ENCODE measurements around the gene CRK.

DNA sequence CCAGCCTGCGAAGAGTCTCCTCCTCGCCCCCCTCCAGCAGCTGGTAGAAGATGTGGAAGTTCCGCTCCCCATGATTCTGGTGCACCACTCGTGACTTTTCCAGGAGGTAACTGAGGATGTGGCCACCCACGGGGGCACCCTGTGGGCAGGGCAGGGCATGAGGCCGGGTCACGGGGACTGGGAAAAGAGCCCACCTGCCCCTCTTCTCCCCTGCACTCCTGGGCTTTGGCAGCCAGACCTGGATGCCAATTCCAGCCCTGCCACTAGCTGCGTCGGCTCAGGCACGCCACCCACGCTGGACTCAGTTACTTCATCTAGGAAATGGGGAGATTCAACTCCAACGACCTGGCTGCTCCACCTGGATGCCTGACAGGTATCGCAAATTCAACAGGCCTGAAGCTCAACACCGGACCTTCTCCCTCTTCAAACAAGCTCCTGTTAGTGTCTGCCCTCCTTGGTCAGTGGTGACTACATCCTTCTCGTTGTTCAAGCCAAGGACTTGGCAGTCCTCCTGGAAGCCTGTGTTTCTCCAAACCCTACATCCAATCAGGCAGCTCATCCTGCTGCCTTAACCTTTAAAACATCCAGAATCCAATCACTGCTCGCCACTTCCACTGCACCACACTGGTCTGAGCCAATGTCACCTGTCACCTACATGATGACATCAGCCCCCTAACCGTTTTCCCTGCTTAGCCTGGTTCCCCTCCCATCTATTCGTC lies 24.9 kb upstream of the CRK start:
- TF ChIP-seq, protein P1, sequence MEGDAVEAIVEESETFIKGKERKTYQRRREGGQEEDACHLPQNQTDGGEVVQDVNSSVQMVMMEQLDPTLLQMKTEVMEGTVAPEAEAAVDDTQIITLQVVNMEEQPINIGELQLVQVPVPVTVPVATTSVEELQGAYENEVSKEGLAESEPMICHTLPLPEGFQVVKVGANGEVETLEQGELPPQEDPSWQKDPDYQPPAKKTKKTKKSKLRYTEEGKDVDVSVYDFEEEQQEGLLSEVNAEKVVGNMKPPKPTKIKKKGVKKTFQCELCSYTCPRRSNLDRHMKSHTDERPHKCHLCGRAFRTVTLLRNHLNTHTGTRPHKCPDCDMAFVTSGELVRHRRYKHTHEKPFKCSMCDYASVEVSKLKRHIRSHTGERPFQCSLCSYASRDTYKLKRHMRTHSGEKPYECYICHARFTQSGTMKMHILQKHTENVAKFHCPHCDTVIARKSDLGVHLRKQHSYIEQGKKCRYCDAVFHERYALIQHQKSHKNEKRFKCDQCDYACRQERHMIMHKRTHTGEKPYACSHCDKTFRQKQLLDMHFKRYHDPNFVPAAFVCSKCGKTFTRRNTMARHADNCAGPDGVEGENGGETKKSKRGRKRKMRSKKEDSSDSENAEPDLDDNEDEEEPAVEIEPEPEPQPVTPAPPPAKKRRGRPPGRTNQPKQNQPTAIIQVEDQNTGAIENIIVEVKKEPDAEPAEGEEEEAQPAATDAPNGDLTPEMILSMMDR (IDR thresholded peaks at IDR 0.05): no peak
- TF ChIP-seq POLR2A (IDR thresholded peaks at IDR 0.05): no peak
